ENCODE data around the gene ZNF497. TPM values are rescaled to one million over a fixed set of nuclear protein-coding genes. Genes with fewer than 3 reads are reported as not detected.

The ZNF497 gene
- total and polyA plus RNA-seq, 2 of the 13 experiments (the other 11 are each of a cell fraction or from before 2014, with no cell fraction given) = 1.5 to 1.9 TPM

DNA sequence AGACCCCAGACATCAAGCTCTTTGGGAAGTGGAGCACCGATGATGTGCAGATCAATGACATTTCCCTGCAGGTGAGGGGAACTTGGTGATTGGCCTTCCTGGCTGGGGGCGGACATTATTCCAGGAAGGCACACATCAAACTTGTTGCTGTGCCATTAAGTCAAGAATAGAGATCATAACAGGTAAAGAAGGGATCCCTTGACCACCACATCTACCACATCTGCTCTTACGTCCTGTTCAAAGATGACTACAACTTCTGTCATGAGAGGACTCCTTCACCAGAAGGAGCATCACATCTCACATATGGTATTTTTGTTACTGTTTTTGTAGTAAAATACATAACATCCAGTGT lies 25.6 kb upstream of the ZNF497 start:
- no peak for TF ChIP-seq RNF2 (conservative IDR thresholded peaks at IDR 0.05; ENCODE audit: low read depth)
- TF ChIP-seq, protein P1, sequence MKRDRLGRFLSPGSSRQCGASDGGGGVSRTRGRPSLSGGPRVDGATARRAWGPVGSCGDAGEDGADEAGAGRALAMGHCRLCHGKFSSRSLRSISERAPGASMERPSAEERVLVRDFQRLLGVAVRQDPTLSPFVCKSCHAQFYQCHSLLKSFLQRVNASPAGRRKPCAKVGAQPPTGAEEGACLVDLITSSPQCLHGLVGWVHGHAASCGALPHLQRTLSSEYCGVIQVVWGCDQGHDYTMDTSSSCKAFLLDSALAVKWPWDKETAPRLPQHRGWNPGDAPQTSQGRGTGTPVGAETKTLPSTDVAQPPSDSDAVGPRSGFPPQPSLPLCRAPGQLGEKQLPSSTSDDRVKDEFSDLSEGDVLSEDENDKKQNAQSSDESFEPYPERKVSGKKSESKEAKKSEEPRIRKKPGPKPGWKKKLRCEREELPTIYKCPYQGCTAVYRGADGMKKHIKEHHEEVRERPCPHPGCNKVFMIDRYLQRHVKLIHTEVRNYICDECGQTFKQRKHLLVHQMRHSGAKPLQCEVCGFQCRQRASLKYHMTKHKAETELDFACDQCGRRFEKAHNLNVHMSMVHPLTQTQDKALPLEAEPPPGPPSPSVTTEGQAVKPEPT (CRISPR knock-in tag; IDR thresholded peaks at IDR 0.05; ENCODE audit: low read depth) = no peak
- 0 out of 2 replicates have a peak, but pooled peaks have one; percentile 31 for TF ChIP-seq PHF21A (CRISPR knock-in tag; IDR thresholded peaks at IDR 0.05)
- in situ Hi-C loops (cut with HindIII; ENCODE audit: extremely low pct_ligation_motif_present, low pct_unique_long_range_greater_than_20kb) = no loop called here
- Histone ChIP-seq H3K79me2 (ENCODE audit: insufficient read depth, low read length) (peaks cover 46% of the 10 kb centered on the region), H2AFZ (ENCODE audit: low read length) (no peak overlapping the region), H4K20me1 (ENCODE audit: insufficient read depth, low read length) (peaks cover 35% of the 10 kb centered on the region), H3K9me3 (ENCODE audit: low read length) (no peaks in the 10 kb centered on the region), H3K4me1 (ENCODE audit: insufficient read depth, low read length) (peaks cover 47% of the 10 kb centered on the region), H3K36me3 (replicated peaks in 1 of 2; ENCODE audit: control insufficient read depth in 1 of 2, insufficient read depth in 2 of 2, low read length in 2 of 2) (peaks cover 3 to 41% of the 10 kb centered on the region in 2 experiments), H3K27me3 (ENCODE audit: control insufficient read depth in 1 of 2, insufficient read depth in 2 of 2, low read length in 2 of 2) (no peaks in the 10 kb centered on the region; a peak in 1 of 5 replicates), H3K27ac (ENCODE audit: extremely low read length, insufficient read depth, low read length) (peak overlapping the region; percentile 99), H3K4me3 (replicated peaks in 1 of 3; ENCODE audit: insufficient read depth in 1 of 3, low read depth in 2 of 3, low read length in 3 of 3) (peak overlapping the region; percentile 83 to 98 (median 92); a peak in 5 of 6 replicates), H3K9ac (ENCODE audit: insufficient read depth, low read depth, low read length) (peak overlapping the region; percentile 97), H3K4me2 (ENCODE audit: low read depth, low read length) (peak overlapping the region; percentile 99)
- DNase-seq (ENCODE audit: low spot score) (no peak), FAIRE-seq (no peak), ATAC-seq (no peak)
- 72% methylated on average over 2 of the region's 3 CpGs for WGBS (ENCODE audit: low lambda C conversion rate)
- BruUV-seq (replicated peaks) = no TSS peak
- POLR2A ChIA-PET = interaction anchor here (0.8 to 4.6 kb wide), 5 partner anchors 19 to 111 kb away, joined by 3 to 19 read pairs (median 3); partner anchors contain the start of genes ZNF497, ZNF584 and ZSCAN22
- CTCF ChIA-PET (ENCODE audit: low intra/inter-chr PET ratio, low total read pairs) = no interaction called here
- intact Hi-C loops (cut with micrococcal nuclease; ENCODE audit: unreplicated experiment) = loop anchor here (5.0 kb wide), 1 partner anchor 206 kb away; the partner anchor contains the start of gene ZNF274

DNA sequence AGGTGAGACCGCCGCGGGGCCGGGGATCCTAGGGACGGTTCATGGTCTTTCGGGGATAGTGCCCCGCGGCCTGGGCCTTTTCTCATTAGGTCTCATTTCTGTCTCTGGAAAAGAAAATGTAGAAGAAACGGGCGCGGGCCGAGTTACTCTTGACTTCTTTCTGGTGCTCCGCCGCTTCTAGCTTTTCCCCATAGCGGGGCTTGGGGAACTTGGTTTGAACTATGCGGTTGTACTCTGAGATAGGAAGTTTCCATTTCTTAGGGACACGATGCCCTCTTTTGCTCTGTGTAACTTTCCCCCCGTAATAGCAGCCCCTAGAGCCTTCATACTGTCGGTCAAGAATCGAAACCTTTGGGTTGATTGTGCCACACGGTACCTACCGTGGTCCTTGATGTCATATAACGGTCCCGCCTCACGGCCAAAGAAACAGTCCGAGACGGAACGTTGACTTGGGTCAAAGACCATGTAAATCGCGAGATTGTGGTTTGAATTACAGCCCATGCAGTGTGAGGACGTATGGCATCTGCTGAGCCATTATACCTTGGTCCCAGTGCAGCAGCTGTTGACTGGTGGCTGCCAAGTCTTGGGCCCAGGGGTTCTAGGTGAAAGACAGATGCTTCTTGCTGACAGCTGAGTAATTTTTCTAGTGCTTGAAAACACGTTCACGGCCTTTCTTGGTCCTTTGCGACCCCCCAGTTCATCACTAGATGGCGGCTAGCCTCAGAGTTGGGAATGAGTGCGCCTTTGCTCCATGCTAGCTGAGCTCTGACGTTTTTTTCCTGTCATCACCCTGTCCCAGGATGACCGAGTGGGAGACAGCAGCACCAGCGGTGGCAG lies 25.0 kb upstream of the ZNF497 start:
- Histone ChIP-seq H2AFZ (ENCODE audit: low read length) (no peak overlapping the region), H3K79me2 (ENCODE audit: insufficient read depth, low read length) (peaks cover 46% of the 10 kb centered on the region), H3K9me3 (ENCODE audit: low read length) (no peaks in the 10 kb centered on the region), H3K27me3 (ENCODE audit: control insufficient read depth in 1 of 2, insufficient read depth in 2 of 2, low read length in 2 of 2) (no peaks in the 10 kb centered on the region; a peak in 1 of 5 replicates), H3K4me1 (ENCODE audit: insufficient read depth, low read length) (peaks cover 47% of the 10 kb centered on the region), H4K20me1 (ENCODE audit: insufficient read depth, low read length) (peaks cover 35% of the 10 kb centered on the region), H3K36me3 (replicated peaks in 1 of 2; ENCODE audit: control insufficient read depth in 1 of 2, insufficient read depth in 2 of 2, low read length in 2 of 2) (peaks cover 0 to 35% of the 10 kb centered on the region in 2 experiments; a peak in 3 of 5 replicates), H3K9ac (ENCODE audit: insufficient read depth, low read depth, low read length) (peak overlapping the region; percentile 97), H3K27ac (ENCODE audit: extremely low read length, insufficient read depth, low read length) (peak overlapping the region; percentile 99), H3K4me3 (replicated peaks in 1 of 3; ENCODE audit: insufficient read depth in 1 of 3, low read depth in 2 of 3, low read length in 3 of 3) (peak overlapping the region; percentile 83 to 98 (median 92)), H3K4me2 (ENCODE audit: low read depth, low read length) (peak overlapping the region; percentile 99)
- ChIA-PET POLR2A (interaction anchor here (0.8 to 4.6 kb wide), 6 partner anchors 20 to 111 kb away, joined by 3 to 19 read pairs (median 3); partner anchors contain the start of genes ZNF497, ZNF584 and ZSCAN22), CTCF (ENCODE audit: low intra/inter-chr PET ratio, low total read pairs) (no interaction called here)
- no peak for DNase-seq (ENCODE audit: low spot score)
- no peak; the same call in 2 of the 3 replicates for ATAC-seq
- TSS peak; percentile 78 for BruUV-seq (replicated peaks)
- no peak for FAIRE-seq
- in situ Hi-C loops (cut with HindIII; ENCODE audit: extremely low pct_ligation_motif_present, low pct_unique_long_range_greater_than_20kb) (no loop called here), intact Hi-C loops (cut with micrococcal nuclease; ENCODE audit: unreplicated experiment) (loop anchor here (2.0 to 5.0 kb wide), 2 partner anchors 13 to 205 kb away; partner anchors contain the start of gene ZNF274)
- WGBS (ENCODE audit: low lambda C conversion rate) = 5% methylated on average over 32 of the region's 39 CpGs
- peak; percentile 27; the same call in 1 of the 2 replicates for TF ChIP-seq ATF1 (CRISPR knock-in tag; IDR thresholded peaks at IDR 0.05)
- TF ChIP-seq, protein P2, sequence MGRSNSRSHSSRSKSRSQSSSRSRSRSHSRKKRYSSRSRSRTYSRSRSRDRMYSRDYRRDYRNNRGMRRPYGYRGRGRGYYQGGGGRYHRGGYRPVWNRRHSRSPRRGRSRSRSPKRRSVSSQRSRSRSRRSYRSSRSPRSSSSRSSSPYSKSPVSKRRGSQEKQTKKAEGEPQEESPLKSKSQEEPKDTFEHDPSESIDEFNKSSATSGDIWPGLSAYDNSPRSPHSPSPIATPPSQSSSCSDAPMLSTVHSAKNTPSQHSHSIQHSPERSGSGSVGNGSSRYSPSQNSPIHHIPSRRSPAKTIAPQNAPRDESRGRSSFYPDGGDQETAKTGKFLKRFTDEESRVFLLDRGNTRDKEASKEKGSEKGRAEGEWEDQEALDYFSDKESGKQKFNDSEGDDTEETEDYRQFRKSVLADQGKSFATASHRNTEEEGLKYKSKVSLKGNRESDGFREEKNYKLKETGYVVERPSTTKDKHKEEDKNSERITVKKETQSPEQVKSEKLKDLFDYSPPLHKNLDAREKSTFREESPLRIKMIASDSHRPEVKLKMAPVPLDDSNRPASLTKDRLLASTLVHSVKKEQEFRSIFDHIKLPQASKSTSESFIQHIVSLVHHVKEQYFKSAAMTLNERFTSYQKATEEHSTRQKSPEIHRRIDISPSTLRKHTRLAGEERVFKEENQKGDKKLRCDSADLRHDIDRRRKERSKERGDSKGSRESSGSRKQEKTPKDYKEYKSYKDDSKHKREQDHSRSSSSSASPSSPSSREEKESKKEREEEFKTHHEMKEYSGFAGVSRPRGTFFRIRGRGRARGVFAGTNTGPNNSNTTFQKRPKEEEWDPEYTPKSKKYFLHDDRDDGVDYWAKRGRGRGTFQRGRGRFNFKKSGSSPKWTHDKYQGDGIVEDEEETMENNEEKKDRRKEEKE (IDR thresholded peaks at IDR 0.05) = no peak
- 0 out of 2 replicates have a peak, but pooled peaks have one; percentile 18 for TF ChIP-seq ELF4 (CRISPR knock-in tag; IDR thresholded peaks at IDR 0.05; ENCODE audit: borderline replicate concordance)
- TF ChIP-seq MTA3 (CRISPR knock-in tag; IDR thresholded peaks at IDR 0.05) = no peak
- TF ChIP-seq, protein P3, sequence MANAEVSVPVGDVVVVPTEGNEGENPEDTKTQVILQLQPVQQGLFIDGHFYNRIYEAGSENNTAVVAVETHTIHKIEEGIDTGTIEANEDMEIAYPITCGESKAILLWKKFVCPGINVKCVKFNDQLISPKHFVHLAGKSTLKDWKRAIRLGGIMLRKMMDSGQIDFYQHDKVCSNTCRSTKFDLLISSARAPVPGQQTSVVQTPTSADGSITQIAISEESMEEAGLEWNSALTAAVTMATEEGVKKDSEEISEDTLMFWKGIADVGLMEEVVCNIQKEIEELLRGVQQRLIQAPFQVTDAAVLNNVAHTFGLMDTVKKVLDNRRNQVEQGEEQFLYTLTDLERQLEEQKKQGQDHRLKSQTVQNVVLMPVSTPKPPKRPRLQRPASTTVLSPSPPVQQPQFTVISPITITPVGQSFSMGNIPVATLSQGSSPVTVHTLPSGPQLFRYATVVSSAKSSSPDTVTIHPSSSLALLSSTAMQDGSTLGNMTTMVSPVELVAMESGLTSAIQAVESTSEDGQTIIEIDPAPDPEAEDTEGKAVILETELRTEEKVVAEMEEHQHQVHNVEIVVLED (CRISPR knock-in tag; IDR thresholded peaks at IDR 0.05; ENCODE audit: borderline replicate concordance) = peak; percentile 10; the same call in 1 of the 2 replicates
- TF ChIP-seq ZNF256 (CRISPR knock-in tag; conservative IDR thresholded peaks at IDR 0.05) = 0 out of 2 replicates have a peak, but pooled peaks have one; percentile 29
